H9 (cell line): ENCODE measurements around the gene PXDC1. TPM values are rescaled to one million over a fixed set of nuclear protein-coding genes. Genes with fewer than 3 reads are reported as not detected.

Experiments used
- DNase-seq: peaks from one replicate; pipeline ENCODE4 v3.0.0-alpha.2; 2017
- H2AFZ ChIP-seq: one replicate; pipeline ENCODE4 v1.6.1; 2013; ENCODE audit warnings: mild to moderate bottlenecking, low read length, control low read depth, moderate library complexity
- H2AK5ac ChIP-seq: 2 replicates; pipeline ENCODE4 v1.6.1; 2013; ENCODE audit warnings: low read length, control low read depth, mixed read lengths; ENCODE audit not compliant: insufficient read length
- H2BK120ac ChIP-seq: one replicate; pipeline ENCODE4 v1.6.1; 2013; ENCODE audit warnings: low read depth, mild to moderate bottlenecking, low read length, control low read depth, inconsistent platforms; ENCODE audit not compliant: poor library complexity, severe bottlenecking
- H2BK12ac ChIP-seq: 2 replicates; pipeline ENCODE4 v1.6.1; 2013; ENCODE audit warnings: low read length, control low read depth, mixed read lengths, low read depth; ENCODE audit not compliant: insufficient read length
- H2BK15ac ChIP-seq: 2 replicates; pipeline ENCODE4 v1.6.1; 2013; ENCODE audit warnings: low read depth, low read length, control low read depth
- H2BK20ac ChIP-seq: one replicate; pipeline ENCODE4 v1.6.1; 2013; ENCODE audit warnings: low read depth, mild to moderate bottlenecking, low read length, control low read depth, inconsistent platforms; ENCODE audit not compliant: poor library complexity, severe bottlenecking
- H2BK5ac ChIP-seq: 2 replicates; pipeline ENCODE4 v1.6.1; 2013; ENCODE audit warnings: low read length, control low read depth, mixed read lengths; ENCODE audit not compliant: insufficient read length
- H3K14ac ChIP-seq: 2 replicates; pipeline ENCODE4 v1.6.1; 2013; ENCODE audit warnings: low read length, control low read depth; ENCODE audit not compliant: insufficient read depth
- H3K18ac ChIP-seq: 2 replicates; pipeline ENCODE4 v1.6.1; 2013; ENCODE audit warnings: low read depth, mild to moderate bottlenecking, mixed read lengths, low read length, control low read depth; ENCODE audit not compliant: insufficient read length
- H3K23ac ChIP-seq: 2 replicates; pipeline ENCODE4 v1.6.1; 2013; ENCODE audit warnings: low read length, control low read depth, mixed read lengths, low read depth; ENCODE audit not compliant: insufficient read length
- H3K23me2 ChIP-seq: 2 replicates; pipeline ENCODE4 v1.6.1; 2013; ENCODE audit warnings: low read depth, mild to moderate bottlenecking, mixed read lengths, low read length, control low read depth; ENCODE audit not compliant: insufficient read length, poor library complexity, severe bottlenecking
- H3K27ac ChIP-seq: 2 replicates; pipeline ENCODE4 v1.5.1; 2013; ENCODE audit warnings: low read length, control low read depth, mixed read lengths, low read depth; ENCODE audit not compliant: insufficient read length
- H3K27me3 ChIP-seq: 2 replicates; pipeline ENCODE4 v1.6.1; 2013; ENCODE audit warnings: low read length, control low read depth, inconsistent platforms; ENCODE audit not compliant: insufficient read depth
- H3K4ac ChIP-seq: 2 replicates; pipeline ENCODE4 v1.6.1; 2013; ENCODE audit warnings: low read depth, mild to moderate bottlenecking, control low read depth, inconsistent platforms, low read length, moderate library complexity
- H3K4me1 ChIP-seq: 2 replicates; pipeline ENCODE4 v1.6.1; 2013; ENCODE audit warnings: low read length, control low read depth, inconsistent platforms; ENCODE audit not compliant: insufficient read depth
- H3K4me2 ChIP-seq: 2 replicates; pipeline ENCODE4 v1.6.1; 2013; ENCODE audit warnings: low read length, control low read depth, mixed read lengths; ENCODE audit not compliant: insufficient read length, insufficient read depth
- H3K56ac ChIP-seq: 2 replicates; pipeline ENCODE4 v1.6.1; 2013; ENCODE audit warnings: low read depth, mild to moderate bottlenecking, mixed read lengths, low read length, control low read depth; ENCODE audit not compliant: insufficient read length
- H3K79me1 ChIP-seq: 2 replicates; pipeline ENCODE4 v1.6.1; 2013; ENCODE audit warnings: low read depth, mild to moderate bottlenecking, moderate library complexity, low read length, control low read depth, inconsistent platforms; ENCODE audit not compliant: insufficient read depth, poor library complexity, severe bottlenecking
- H3K79me2 ChIP-seq: 2 replicates; pipeline ENCODE4 v1.6.1; 2013; ENCODE audit warnings: low read length, control low read depth, inconsistent platforms; ENCODE audit not compliant: insufficient read depth
- H3K9ac ChIP-seq: 2 replicates; pipeline ENCODE4 v1.6.1; 2013; ENCODE audit warnings: low read length, control low read depth, mixed read lengths; ENCODE audit not compliant: insufficient read length; ENCODE audit errors: extremely low read depth
- H3K9me3 ChIP-seq: one replicate; pipeline ENCODE4 v1.6.1; 2013; ENCODE audit warnings: low read depth, low read length, inconsistent platforms; ENCODE audit not compliant: control insufficient read depth
- H3T11ph ChIP-seq: one replicate; pipeline ENCODE4 v1.6.1; 2013; ENCODE audit warnings: mild to moderate bottlenecking, low read length, control low read depth, inconsistent platforms
- H4K20me1 ChIP-seq: one replicate; pipeline ENCODE4 v1.6.1; 2013; ENCODE audit not compliant: control insufficient read depth, insufficient read length, insufficient read depth
- H4K5ac ChIP-seq: 2 replicates; pipeline ENCODE4 v1.6.1; 2013; ENCODE audit warnings: low read depth, mild to moderate bottlenecking, mixed read lengths, low read length, control low read depth; ENCODE audit not compliant: insufficient read length
- H4K8ac ChIP-seq: replicated peaks from 2 replicates; pipeline ENCODE4 v1.6.1; 2013; ENCODE audit warnings: low read length, control low read depth, mixed read lengths, low read depth; ENCODE audit not compliant: insufficient read length
- H4K91ac ChIP-seq: 2 replicates; pipeline ENCODE4 v1.6.1; 2013; ENCODE audit warnings: low read depth, mild to moderate bottlenecking, moderate library complexity, mixed read lengths, low read length, control low read depth; ENCODE audit not compliant: insufficient read length
- H3K27ac Mint-ChIP-seq, 3 experiments: 2 replicates in 2 of 3; 3 replicates in 1 of 3; pipeline ENCODE4 v1.8.0; 2020 to 2021; ENCODE audit warnings: mixed read lengths in 3 of 3, mild to moderate bottlenecking in 1 of 3, moderate library complexity in 1 of 3
- H3K27me3 Mint-ChIP-seq: 2 replicates; pipeline ENCODE4 v1.8.0; 2021; ENCODE audit warnings: low read depth, mild to moderate bottlenecking, moderate library complexity, mixed read lengths
- H3K36me3 Mint-ChIP-seq, 3 experiments: 2 replicates in 2 of 3; 3 replicates in 1 of 3; pipeline ENCODE4 v1.8.0; 2020 to 2021; ENCODE audit warnings: low read depth in 3 of 3, mixed read lengths in 3 of 3; ENCODE audit not compliant: insufficient read depth in 1 of 3
- H3K4me1 Mint-ChIP-seq, 2 experiments: 2 replicates each; pipeline ENCODE4 v1.8.0; 2020; ENCODE audit warnings: mixed read lengths in 2 of 2
- H3K4me3 Mint-ChIP-seq, 2 experiments: 2 replicates in 1 of 2; 3 replicates in 1 of 2; pipeline ENCODE4 v1.8.0; 2020 to 2021; ENCODE audit warnings: mild to moderate bottlenecking in 2 of 2, mixed read lengths in 2 of 2, moderate library complexity in 1 of 2
- H3K9me3 Mint-ChIP-seq, 2 experiments: 2 replicates in 1 of 2; 3 replicates in 1 of 2; pipeline ENCODE4 v1.8.0; 2020; ENCODE audit warnings: mild to moderate bottlenecking in 2 of 2, mixed read lengths in 2 of 2, moderate library complexity in 1 of 2
- CTCF ChIP-seq: fragments of 200-600 bp; sonication (generic); conservative IDR thresholded peaks from 3 replicates; pipeline ENCODE4 v1.8.0; 2021; ENCODE audit warnings: antibody characterized with exemption, mild to moderate bottlenecking
- WGBS: extraction: QIAGEN DNeasy Blood & Tissue Kit; methylation state at CpG from one replicate; pipeline ENCODE4 v1.1.7; 2013; ENCODE audit warnings: missing lambda C conversion rate, low lambda C conversion rate, mixed read lengths; ENCODE audit not compliant: insufficient read length; ENCODE audit errors: extremely low coverage; 5-methylcytosine and 5-hydroxymethylcytosine counted together
- total RNA-seq: library from RNA; stranded (reverse); gene quantifications from 2 replicates; pipeline ENCODE4 v1.2.1, GENCODE V29; 2021

PXDC1 gene
- total RNA-seq, 1 experiment from 2014 or later: 3.1 TPM

DNA sequence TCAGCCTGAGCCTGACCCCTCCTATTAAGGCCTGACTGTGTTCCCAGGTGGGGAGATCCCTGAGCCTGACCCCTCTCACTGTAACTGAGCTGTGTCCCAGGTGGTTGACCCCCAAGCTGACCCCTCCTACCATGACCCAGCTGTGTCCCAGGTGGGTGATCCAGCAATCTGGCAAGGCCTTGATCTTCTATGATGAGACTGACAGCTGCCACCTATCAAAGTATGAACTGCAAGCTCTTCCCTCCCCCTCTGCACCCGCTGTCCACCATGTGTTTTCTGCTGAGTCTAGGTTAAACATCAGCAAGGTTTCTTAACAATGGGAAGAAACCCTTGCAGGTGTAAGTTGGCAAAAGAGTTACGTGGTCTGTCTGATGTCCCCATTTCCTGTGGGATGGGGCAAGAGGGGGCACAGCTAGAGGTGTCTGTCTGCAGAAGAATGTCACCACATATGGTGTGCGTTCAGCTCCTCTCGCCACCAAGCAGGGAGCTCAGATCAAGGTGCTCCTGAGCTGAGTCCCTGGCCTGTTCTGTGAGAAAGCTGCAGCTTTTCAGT lies 5.9 kb downstream of the PXDC1 start:
- Histone ChIP-seq H3K4me1 (no peaks in the 10 kb centered on the region), H4K91ac (no peak overlapping the region), H2AK5ac (no peak overlapping the region), H4K5ac (no peak overlapping the region), H2BK20ac (no peak overlapping the region), H3K9me3 (no peaks in the 10 kb centered on the region), H3K79me1 (no peaks in the 10 kb centered on the region), H4K8ac (no peak overlapping the region), H2BK12ac (no peak overlapping the region), H4K20me1 (no peaks in the 10 kb centered on the region), H3K23ac (no peak overlapping the region), H2BK15ac (no peak overlapping the region), H2BK5ac (no peak overlapping the region), H3K9ac (no peak overlapping the region), H3K4me2 (no peak overlapping the region), H2AFZ (no peak overlapping the region), H3K4ac (no peak overlapping the region), H3K56ac (no peak overlapping the region), H3K18ac (no peak overlapping the region), H3K27ac (no peak overlapping the region), H2BK120ac (no peak overlapping the region), H3K23me2 (no peaks in the 10 kb centered on the region), H3K79me2 (no peaks in the 10 kb centered on the region), H3K14ac (no peak overlapping the region), H3K27me3 (no peaks in the 10 kb centered on the region; the same call in 1 of the 2 replicates), H3T11ph (no peak overlapping the region)
- Mint-ChIP-seq H3K36me3 (no peaks in the 10 kb centered on the region; a peak in 1 of 7 replicates), H3K27me3 (peaks cover 49% of the 10 kb centered on the region), H3K4me1 (peaks cover 44 to 50% of the 10 kb centered on the region in 2 experiments), H3K4me3 (no peak overlapping the region), H3K27ac (no peak overlapping the region; a peak in 1 of 7 replicates), H3K9me3 (no peaks in the 10 kb centered on the region)
- DNase-seq: no peak
- no CpG with 5 or more reads among the region's 4 CpGs for whole genome bisulfite sequencing
- TF ChIP-seq CTCF: no peak
